BLaER1 treated with 17β-estradiol and CSF1 and Interleukin-3, amounts not matched to agents 10 nM and 100 nM (cell line): ENCODE measurements around the gene KMT2C.
"Not testable (repeated sequence)": the region's sequence is repeated elsewhere in the genome, so short reads cannot be mapped to it uniquely, and the experiment has no call there.

Source experiments
- H3K27ac ChIP-seq, 11 experiments: shearing (Covaris generic); formaldehyde crosslinking; 2 replicates each; pipeline ENCODE4 v1.8.1; 2022
- H3K27me3 ChIP-seq, 11 experiments: shearing (Covaris generic); formaldehyde crosslinking; 2 replicates each; pipeline ENCODE4 v1.8.1; 2022
- H3K36me3 ChIP-seq, 11 experiments: shearing (Covaris generic); formaldehyde crosslinking; 2 replicates each; pipeline ENCODE4 v1.8.1; 2022
- H3K4me1 ChIP-seq, 10 experiments: shearing (Covaris generic); formaldehyde crosslinking; 2 replicates each; pipeline ENCODE4 v1.8.1; 2022
- H3K4me2 ChIP-seq, 11 experiments: shearing (Covaris generic); formaldehyde crosslinking; 2 replicates each; pipeline ENCODE4 v1.8.1; 2022
- H3K4me3 ChIP-seq, 10 experiments: shearing (Covaris generic); formaldehyde crosslinking; 2 replicates each; pipeline ENCODE4 v1.8.1; 2022
- H3K9ac ChIP-seq, 11 experiments: shearing (Covaris generic); formaldehyde crosslinking; 2 replicates each; pipeline ENCODE4 v1.8.1; 2022
- H3K9me3 ChIP-seq, 11 experiments: shearing (Covaris generic); formaldehyde crosslinking; replicated peaks in 1 of 11; 2 replicates each; pipeline ENCODE4 v1.8.1; 2022
- H4K20me1 ChIP-seq, 11 experiments: shearing (Covaris generic); formaldehyde crosslinking; 2 replicates each; pipeline ENCODE4 v1.8.1; 2022
- Cebpa-rat ChIP-seq, 11 experiments: shearing (Covaris generic); IDR thresholded peaks; 2 replicates each; pipeline ENCODE4 v1.8.1; 2022

KMT2C gene

DNA sequence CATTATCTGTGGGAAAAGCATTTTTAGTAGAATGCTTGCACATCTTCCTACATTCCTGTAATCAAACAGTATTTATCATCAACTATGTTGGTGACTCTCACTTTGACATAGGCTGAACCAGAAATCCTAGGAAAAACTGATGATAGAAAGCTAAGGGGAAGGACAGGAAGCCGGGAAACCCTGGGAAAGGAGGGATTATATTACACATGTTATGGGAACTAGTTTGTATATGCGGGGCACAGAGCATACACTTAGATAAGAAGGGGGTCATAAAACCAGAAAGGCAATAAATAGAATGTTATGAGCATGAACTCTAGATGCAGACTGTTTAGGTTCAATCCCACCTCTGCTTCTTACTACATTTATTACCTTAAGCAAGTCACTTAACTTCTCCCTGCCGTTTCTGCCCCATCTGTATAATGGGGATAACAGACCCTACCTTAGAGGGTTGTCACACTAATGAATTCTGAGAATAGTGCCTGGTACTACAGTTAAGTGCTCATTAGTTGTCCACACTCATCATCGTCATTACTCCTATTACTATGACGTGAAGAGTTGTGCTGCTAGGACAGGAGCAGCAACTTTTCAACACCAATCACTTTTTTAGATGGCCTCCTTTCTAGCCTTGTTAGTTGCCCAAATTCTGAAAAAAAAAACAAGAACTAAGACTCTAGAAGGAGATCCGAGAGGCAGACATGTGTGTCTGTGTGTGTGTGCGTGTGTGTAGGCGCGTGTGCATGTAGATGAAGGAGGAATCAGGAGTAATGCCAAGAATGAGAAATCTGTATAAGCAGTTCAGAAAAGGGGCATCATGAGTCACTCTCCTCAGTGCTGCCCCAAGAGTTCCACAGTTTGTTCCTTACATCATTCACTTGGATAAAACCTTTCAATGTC is 52.2 kb downstream of the KMT2C start:
- TF ChIP-seq Cebpa-rat (IDR thresholded peaks at IDR 0.05) = no peak
- H3K4me3 ChIP-seq = no peak overlapping the region
- peaks cover 0 to 26% (median 0%) of the 10 kb centered on the region in 10 experiments; a peak in 4 of 20 replicates for H3K4me1 ChIP-seq
- no peak overlapping the region for H3K9ac ChIP-seq
- peaks cover 0 to 36% (median 27%) of the 10 kb centered on the region in 11 experiments; a peak in 18 of 22 replicates for H3K9me3 ChIP-seq
- peak overlapping the region in 2 of 11 experiments; percentile 5 to 23; a peak in 2 of 22 replicates for H3K4me2 ChIP-seq
- peaks cover 11 to 95% (median 32%) of the 10 kb centered on the region in 11 experiments; a peak in 16 of 22 replicates for H4K20me1 ChIP-seq
- no peaks in the 10 kb centered on the region for H3K27me3 ChIP-seq
- peaks cover 0 to 10% (median under 1%) of the 10 kb centered on the region in 11 experiments; a peak in 7 of 22 replicates for H3K36me3 ChIP-seq
- no peak overlapping the region for H3K27ac ChIP-seq

GRCh38 chr7:152382244-152382643 is 53.6 kb downstream of the KMT2C start:
- Histone ChIP-seq H3K27ac (no peak overlapping the region), H3K9me3 (peaks cover 8 to 42% (median 34%) of the 10 kb centered on the region in 11 experiments), H3K27me3 (no peaks in the 10 kb centered on the region), H4K20me1 (peaks cover 9 to 92% (median 30%) of the 10 kb centered on the region in 11 experiments; a peak in 16 of 22 replicates), H3K4me1 (peaks cover 0 to 26% (median 0%) of the 10 kb centered on the region in 10 experiments; a peak in 4 of 20 replicates), H3K4me2 (no peak overlapping the region), H3K9ac (no peak overlapping the region), H3K36me3 (peaks cover 0 to 22% (median 12%) of the 10 kb centered on the region in 11 experiments; a peak in 18 of 22 replicates), H3K4me3 (no peak overlapping the region)
- no peak for TF ChIP-seq Cebpa-rat (IDR thresholded peaks at IDR 0.05)

GRCh38 chr7:152380931-152381578 is 54.7 kb downstream of the KMT2C start:
- not testable (repeated sequence) for H3K4me2 ChIP-seq, H3K9ac ChIP-seq, H3K27me3 ChIP-seq, H3K4me3 ChIP-seq, H3K27ac ChIP-seq
- Histone ChIP-seq H4K20me1 (peaks cover 9 to 94% (median 29%) of the 10 kb centered on the region in 11 experiments; a peak in 16 of 22 replicates), H3K36me3 (peaks cover 0 to 30% (median 24%) of the 10 kb centered on the region in 11 experiments; a peak in 19 of 22 replicates), H3K9me3 (peaks cover 18 to 54% (median 46%) of the 10 kb centered on the region in 11 experiments), H3K4me1 (peaks cover 0 to 26% (median 0%) of the 10 kb centered on the region in 10 experiments; a peak in 4 of 20 replicates)

DNA sequence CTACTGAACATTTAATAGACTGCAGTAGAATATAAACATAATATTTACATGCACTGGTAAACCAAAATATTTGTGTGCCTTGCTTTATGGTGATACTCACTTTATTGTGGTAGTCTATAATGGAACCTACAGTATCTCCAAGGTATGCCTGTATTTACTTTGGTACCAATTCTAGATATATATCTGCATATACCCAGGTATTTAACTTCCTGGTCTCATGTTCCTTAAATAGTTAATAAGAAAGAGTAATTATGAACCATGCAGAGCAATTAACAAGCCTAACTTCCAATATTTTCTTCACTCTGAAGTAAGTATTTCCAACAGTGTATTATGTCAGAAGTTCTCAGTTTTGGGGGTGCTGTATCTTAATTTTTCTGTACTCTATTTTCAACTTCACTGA is 57.3 kb downstream of the KMT2C start:
- Histone ChIP-seq H3K4me1 (peaks cover 0 to 14% (median 0%) of the 10 kb centered on the region in 10 experiments; a peak in 2 of 20 replicates), H3K36me3 (peaks cover 0 to 51% (median 34%) of the 10 kb centered on the region in 11 experiments; a peak in 19 of 22 replicates), H3K9me3 (peaks cover 23 to 72% (median 70%) of the 10 kb centered on the region in 11 experiments), H4K20me1 (peaks cover 3 to 94% (median 30%) of the 10 kb centered on the region in 11 experiments; a peak in 15 of 22 replicates)
- H3K27ac ChIP-seq, H3K4me3 ChIP-seq, H3K9ac ChIP-seq, H3K4me2 ChIP-seq, H3K27me3 ChIP-seq: not testable (repeated sequence)

DNA sequence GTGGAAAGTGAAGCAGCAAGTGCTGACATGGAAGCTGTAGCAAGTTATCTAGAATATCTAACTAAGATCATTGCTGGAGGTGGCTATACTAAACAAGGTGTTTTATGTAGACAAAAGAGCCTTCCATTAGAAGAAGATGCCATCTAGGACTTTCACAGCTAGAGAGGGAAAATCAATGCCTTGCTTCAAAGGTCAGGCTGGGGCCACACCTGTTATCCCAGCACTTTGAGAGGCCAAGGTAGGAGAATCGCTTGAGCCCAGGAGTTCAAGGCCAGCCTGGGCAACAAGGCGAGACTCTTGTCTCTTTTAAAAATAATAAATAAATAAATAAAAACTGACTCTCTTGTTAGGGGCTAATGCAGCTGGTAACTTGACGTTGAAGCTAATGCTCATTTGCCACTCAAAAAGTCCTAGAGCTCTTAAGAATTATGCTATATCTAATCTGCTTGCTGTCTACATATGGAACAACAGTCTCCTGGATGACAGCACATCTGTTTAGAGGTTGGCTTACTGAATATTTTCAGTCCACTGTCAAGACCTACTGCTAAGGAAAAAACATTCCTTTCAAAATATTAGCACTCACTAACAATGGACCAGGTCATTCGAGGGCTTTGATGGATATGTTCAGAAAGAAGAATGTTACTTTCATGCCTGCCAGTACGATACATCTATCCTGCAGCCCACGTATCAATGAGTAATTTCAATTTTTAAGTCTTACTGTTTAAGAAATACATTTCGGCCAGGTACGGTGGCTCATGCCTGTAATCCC is 58.9 kb downstream of the KMT2C start:
- not testable (repeated sequence) for H3K27ac ChIP-seq, H3K9ac ChIP-seq, H3K4me2 ChIP-seq, H3K27me3 ChIP-seq, H3K4me1 ChIP-seq
- Histone ChIP-seq H3K36me3 (peaks cover 0 to 64% (median 42%) of the 10 kb centered on the region in 11 experiments; a peak in 20 of 22 replicates), H4K20me1 (peaks cover 0 to 94% (median 20%) of the 10 kb centered on the region in 11 experiments; a peak in 12 of 22 replicates), H3K9me3 (peaks cover 37 to 88% (median 84%) of the 10 kb centered on the region in 11 experiments), H3K4me3 (0 out of 20 replicates have a peak overlapping the region, but pooled peaks of 1 of the 10 experiments have one; percentile 3)

GRCh38 chr7:152370297-152370696 is 65.5 kb downstream of the KMT2C start:
- peaks cover 27 to 72% (median 56%) of the 10 kb centered on the region in 11 experiments for H3K9me3 ChIP-seq
- no peak overlapping the region for H3K9ac ChIP-seq
- H3K4me1 ChIP-seq = peaks cover 0 to 27% (median 0%) of the 10 kb centered on the region in 10 experiments; a peak in 4 of 20 replicates
- TF ChIP-seq Cebpa-rat (IDR thresholded peaks at IDR 0.05) = no peak
- H3K4me2 ChIP-seq = peak overlapping the region in 2 of 11 experiments; percentile 36 to 48; a peak in 3 of 22 replicates
- H3K36me3 ChIP-seq = peaks cover 18 to 67% (median 39%) of the 10 kb centered on the region in 11 experiments
- H3K27me3 ChIP-seq = no peaks in the 10 kb centered on the region
- H3K4me3 ChIP-seq = no peak overlapping the region
- H3K27ac ChIP-seq = 0 out of 22 replicates have a peak overlapping the region, but pooled peaks of 1 of the 11 experiments have one; percentile 4
- H4K20me1 ChIP-seq = peaks cover 35 to 98% (median 60%) of the 10 kb centered on the region in 11 experiments; a peak in 21 of 22 replicates

DNA sequence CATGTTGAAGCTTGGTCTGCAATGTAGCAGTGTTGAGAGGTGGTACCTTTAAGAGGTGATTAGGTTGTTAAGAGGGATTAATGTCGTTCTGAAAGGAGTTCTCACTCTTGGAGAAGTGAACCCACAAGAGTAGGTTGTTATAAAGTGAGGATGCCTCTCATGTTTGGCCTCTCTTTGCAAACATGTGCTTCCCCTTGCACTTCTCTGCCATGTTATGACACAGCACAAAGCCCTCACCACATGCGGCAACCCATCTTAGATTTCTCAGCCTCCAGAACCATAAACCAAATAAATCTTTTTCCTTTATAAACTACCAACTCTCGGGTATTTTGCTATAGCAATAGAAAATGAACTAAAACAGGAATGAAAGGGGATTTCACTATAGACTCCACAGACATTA is 66.3 kb downstream of the KMT2C start:
- H3K4me1 ChIP-seq = peaks cover 0 to 27% (median 0%) of the 10 kb centered on the region in 10 experiments; a peak in 4 of 20 replicates
- H3K9me3 ChIP-seq = peaks cover 27 to 64% (median 49%) of the 10 kb centered on the region in 11 experiments

DNA sequence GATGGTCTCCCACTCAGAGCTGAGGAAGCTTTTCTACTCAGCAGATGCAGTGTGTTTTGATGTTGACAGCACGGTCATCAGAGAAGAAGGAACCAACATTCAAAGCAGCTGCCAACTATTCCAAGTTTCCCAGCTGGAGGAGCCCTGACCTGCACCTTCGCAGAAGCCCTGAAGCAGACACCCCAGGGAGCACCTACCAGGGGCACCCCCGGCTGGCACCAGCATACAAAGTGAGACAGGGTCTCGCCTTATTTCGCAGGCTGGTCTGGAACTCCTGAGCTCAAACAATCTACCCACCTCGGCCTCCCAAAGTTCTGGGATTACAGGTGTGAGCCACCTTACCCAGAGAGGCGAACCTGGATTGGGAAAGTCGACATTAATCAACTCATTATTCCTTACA is 68.6 kb downstream of the KMT2C start:
- H3K9me3 ChIP-seq = peaks cover 12 to 41% (median 27%) of the 10 kb centered on the region in 11 experiments; a peak in 21 of 22 replicates
- H3K4me2 ChIP-seq = no peak overlapping the region
- H3K9ac ChIP-seq = no peak overlapping the region
- no peak overlapping the region for H3K27ac ChIP-seq
- H3K4me1 ChIP-seq = peaks cover 0 to 37% (median 3%) of the 10 kb centered on the region in 10 experiments; a peak in 7 of 20 replicates
- no peak overlapping the region for H3K4me3 ChIP-seq
- H3K27me3 ChIP-seq = no peaks in the 10 kb centered on the region
- peaks cover 18 to 45% (median 26%) of the 10 kb centered on the region in 11 experiments for H3K36me3 ChIP-seq
- no peak for TF ChIP-seq Cebpa-rat (IDR thresholded peaks at IDR 0.05)
- H4K20me1 ChIP-seq = peaks cover 54 to 99% (median 85%) of the 10 kb centered on the region in 11 experiments; a peak in 21 of 22 replicates

More for the DNA sequence above, 66.3 kb downstream of the KMT2C start:
- H3K4me2 ChIP-seq = 0 out of 22 replicates have a peak overlapping the region, but pooled peaks of 1 of the 11 experiments have one; percentile 48
- peaks cover 40 to 98% (median 64%) of the 10 kb centered on the region in 11 experiments; a peak in 21 of 22 replicates for H4K20me1 ChIP-seq
- TF ChIP-seq Cebpa-rat (IDR thresholded peaks at IDR 0.05) = no peak
- H3K9ac ChIP-seq = no peak overlapping the region
- no peaks in the 10 kb centered on the region for H3K27me3 ChIP-seq
- H3K4me3 ChIP-seq = no peak overlapping the region
- H3K36me3 ChIP-seq = peaks cover 18 to 60% (median 37%) of the 10 kb centered on the region in 11 experiments
- H3K27ac ChIP-seq = no peak overlapping the region
